Lower leg skin (tissue), 3 donors: ENCODE measurements around the gene SERPINB11.

Source experiments
- POLR2A ChIP-seq, 2 donors: fragments of 450-650 bp; IDR thresholded peaks; one replicate each; pipeline ENCODE4 v1.6.1; 2016 to 2017; ENCODE audit warnings: antibody characterized with exemption in 2 of 2, mild to moderate bottlenecking in 1 of 2, moderate library complexity in 1 of 2
- TF ChIP-seq, protein P1 (sequence below), 3 donors: fragments of 450-650 bp; IDR thresholded peaks; one replicate each; pipeline ENCODE4 v1.5.1; 2016; ENCODE audit warnings: antibody characterized with exemption in 3 of 3, mild to moderate bottlenecking in 3 of 3, moderate library complexity in 2 of 3

DNA sequence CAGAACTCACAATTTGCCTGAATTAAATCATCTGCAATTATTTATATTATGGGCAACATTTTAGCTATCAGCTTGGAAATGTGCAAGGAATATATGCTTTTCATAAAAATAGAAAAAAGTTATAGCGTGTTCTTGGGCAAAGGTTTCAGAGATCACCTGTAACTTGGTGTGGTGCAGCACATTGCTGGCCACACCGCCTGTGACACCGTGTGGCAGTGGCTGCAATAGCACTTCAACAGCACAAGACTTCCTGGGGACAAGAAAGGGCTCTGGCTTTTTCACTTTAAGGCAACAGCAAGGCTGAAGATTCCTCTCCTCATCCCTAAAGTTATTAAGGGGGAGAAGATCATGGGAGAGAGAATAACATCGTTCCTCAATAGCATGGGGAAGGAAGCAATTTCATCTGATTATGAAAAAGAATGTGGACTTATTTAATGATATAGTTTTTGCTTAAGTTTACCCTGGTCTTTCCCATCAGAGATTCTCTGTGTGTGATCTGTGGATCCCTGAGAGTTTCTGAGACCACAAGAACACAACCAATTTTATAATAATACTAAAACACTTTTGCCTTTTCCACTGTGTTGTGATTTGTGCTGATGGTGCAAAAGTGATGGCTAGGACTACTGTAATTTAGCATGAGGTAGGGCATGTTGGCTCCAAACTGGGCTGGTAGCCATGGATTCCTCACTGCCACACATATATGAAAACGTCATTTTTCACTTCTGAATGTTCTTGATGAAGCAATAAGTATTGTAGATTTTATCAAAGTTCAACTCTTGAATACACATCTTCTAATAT lies 26.0 kb upstream of the SERPINB11 start:
- no peak for TF ChIP-seq POLR2A (IDR thresholded peaks at IDR 0.05)
- TF ChIP-seq, protein P1, sequence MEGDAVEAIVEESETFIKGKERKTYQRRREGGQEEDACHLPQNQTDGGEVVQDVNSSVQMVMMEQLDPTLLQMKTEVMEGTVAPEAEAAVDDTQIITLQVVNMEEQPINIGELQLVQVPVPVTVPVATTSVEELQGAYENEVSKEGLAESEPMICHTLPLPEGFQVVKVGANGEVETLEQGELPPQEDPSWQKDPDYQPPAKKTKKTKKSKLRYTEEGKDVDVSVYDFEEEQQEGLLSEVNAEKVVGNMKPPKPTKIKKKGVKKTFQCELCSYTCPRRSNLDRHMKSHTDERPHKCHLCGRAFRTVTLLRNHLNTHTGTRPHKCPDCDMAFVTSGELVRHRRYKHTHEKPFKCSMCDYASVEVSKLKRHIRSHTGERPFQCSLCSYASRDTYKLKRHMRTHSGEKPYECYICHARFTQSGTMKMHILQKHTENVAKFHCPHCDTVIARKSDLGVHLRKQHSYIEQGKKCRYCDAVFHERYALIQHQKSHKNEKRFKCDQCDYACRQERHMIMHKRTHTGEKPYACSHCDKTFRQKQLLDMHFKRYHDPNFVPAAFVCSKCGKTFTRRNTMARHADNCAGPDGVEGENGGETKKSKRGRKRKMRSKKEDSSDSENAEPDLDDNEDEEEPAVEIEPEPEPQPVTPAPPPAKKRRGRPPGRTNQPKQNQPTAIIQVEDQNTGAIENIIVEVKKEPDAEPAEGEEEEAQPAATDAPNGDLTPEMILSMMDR (IDR thresholded peaks at IDR 0.05) = no peak
